Measurements from ENCODE around the gene HNRNPH1. TPM values are rescaled to one million over a fixed set of nuclear protein-coding genes. Genes with fewer than 3 reads are reported as not detected.

The HNRNPH1 gene
- total and polyA plus RNA-seq, 2 of the 8 experiments (the other 6 are each of a cell fraction or from before 2014, with no cell fraction given) = 170 to 735 TPM

GRCh38 chr5:179599566-179599965 is 23.9 kb downstream of the HNRNPH1 start:
- Histone ChIP-seq H3K79me2 (ENCODE audit: control insufficient read depth in 1 of 2, insufficient read depth in 2 of 2, low read length in 2 of 2) (no peaks in the 10 kb centered on the region), H3K14ac (ENCODE audit: insufficient read length) (no peak overlapping the region), H2BK12ac (ENCODE audit: low read depth, low read length) (no peak overlapping the region), H4K20me1 (replicated peaks in 1 of 2; ENCODE audit: control insufficient read depth in 1 of 2, insufficient read depth in 2 of 2, low read length in 2 of 2) (peaks cover 0 to 14% of the 10 kb centered on the region in 2 experiments), H4K5ac (ENCODE audit: insufficient read length, low read depth, low read length) (no peak overlapping the region), H3K23me2 (ENCODE audit: low read depth, low read length) (no peaks in the 10 kb centered on the region), H2AK5ac (ENCODE audit: low read depth, low read length) (no peak overlapping the region), H3K9ac (replicated peaks in 1 of 4; ENCODE audit: extremely low read depth in 1 of 4, low read depth in 3 of 4, low read length in 3 of 4) (no peak overlapping the region), H2BK20ac (ENCODE audit: low read length) (no peak overlapping the region), H3K56ac (replicated peaks; ENCODE audit: insufficient read length, low read depth, low read length) (no peak overlapping the region), H3K9me3 (ENCODE audit: insufficient read depth in 2 of 2, low read depth in 1 of 2, low read length in 1 of 2) (no peaks in the 10 kb centered on the region), H2BK15ac (ENCODE audit: low read length) (no peak overlapping the region), H3K4me3 (ENCODE audit: extremely low read depth in 1 of 4, insufficient read depth in 2 of 4, low read depth in 3 of 4, low read length in 4 of 4) (no peak overlapping the region), H2AFZ (ENCODE audit: low read length) (no peak overlapping the region), H3K18ac (ENCODE audit: extremely low read depth, low read length) (no peak overlapping the region), H2BK5ac (ENCODE audit: low read depth, low read length) (0 out of 2 replicates have a peak overlapping the region, but pooled peaks have one; percentile 52), H3K36me3 (ENCODE audit: control insufficient read depth in 2 of 4, insufficient read depth in 4 of 4, low read length in 3 of 4) (peaks cover 27 to 59% (median 55%) of the 10 kb centered on the region in 4 experiments), H3K4me1 (replicated peaks in 1 of 4; ENCODE audit: control insufficient read depth in 3 of 4, insufficient read depth in 4 of 4, low read length in 3 of 4) (no peaks in the 10 kb centered on the region), H3K4ac (replicated peaks; ENCODE audit: insufficient read length, low read depth, low read length) (no peak overlapping the region), H3K79me1 (ENCODE audit: low read depth, low read length) (no peaks in the 10 kb centered on the region), H2BK120ac (replicated peaks; ENCODE audit: low read depth, low read length) (no peak overlapping the region), H4K91ac (replicated peaks; ENCODE audit: insufficient read length, low read length) (no peak overlapping the region), H3K27me3 (replicated peaks in 1 of 4; ENCODE audit: control insufficient read depth in 3 of 4, extremely low read depth in 1 of 4, insufficient read depth in 3 of 4, low read length in 3 of 4) (no peaks in the 10 kb centered on the region), H3K27ac (ENCODE audit: low read depth, low read length) (no peak overlapping the region), H3K23ac (ENCODE audit: insufficient read length) (no peak overlapping the region), H3K4me2 (ENCODE audit: insufficient read depth in 1 of 2, low read depth in 2 of 2, low read length in 2 of 2) (no peak overlapping the region), H4K8ac (ENCODE audit: extremely low read depth, insufficient read depth, low read length) (no peak overlapping the region)
- WGBS, 2 experiments (ENCODE audit: extremely low coverage in 1 of 2, insufficient coverage in 1 of 2, insufficient read length in 1 of 2, insufficient replicate concordance in 2 of 2, low coverage in 1 of 2, low lambda C conversion rate in 2 of 2, missing lambda C conversion rate in 1 of 2) = 91% methylated on average over 16 of the region's 16 CpGs; no CpG with 5 or more reads in 1 of the 2 experiments
- ChIA-PET POLR2A (ENCODE audit: partially characterized antibody) (interaction anchor here (1.3 kb wide), 1 partner anchor 15 kb away, joined by 5 read pairs; no protein-coding TSS in a partner anchor), CTCF (ENCODE audit: partially characterized antibody) (interaction anchor here (1.0 to 6.2 kb wide), 2 partner anchors 10 to 69 kb away, joined by 3 to 38 read pairs; no protein-coding TSS in a partner anchor)
- no peak for FAIRE-seq
- TF ChIP-seq, protein P1, sequence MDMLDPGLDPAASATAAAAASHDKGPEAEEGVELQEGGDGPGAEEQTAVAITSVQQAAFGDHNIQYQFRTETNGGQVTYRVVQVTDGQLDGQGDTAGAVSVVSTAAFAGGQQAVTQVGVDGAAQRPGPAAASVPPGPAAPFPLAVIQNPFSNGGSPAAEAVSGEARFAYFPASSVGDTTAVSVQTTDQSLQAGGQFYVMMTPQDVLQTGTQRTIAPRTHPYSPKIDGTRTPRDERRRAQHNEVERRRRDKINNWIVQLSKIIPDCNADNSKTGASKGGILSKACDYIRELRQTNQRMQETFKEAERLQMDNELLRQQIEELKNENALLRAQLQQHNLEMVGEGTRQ (IDR thresholded peaks at IDR 0.05; ENCODE audit: low read length) = no peak
- TF ChIP-seq POLR2A (IDR thresholded peaks at IDR 0.05; ENCODE audit: control extremely low read depth in 1 of 2, low read depth in 2 of 2, low read length in 2 of 2) = 0 out of 3 replicates have a peak, but pooled peaks of 1 of the 2 experiments have one; percentile 23
- no peak for DNase-seq (ENCODE audit: low read depth in 1 of 2, low spot score in 2 of 2)

Data from H1 (cell line).